ENCODE measurements around the gene RNF4. TPM values are rescaled to one million over a fixed set of nuclear protein-coding genes. Genes with fewer than 3 reads are reported as not detected.
"Not testable (repeated sequence)": the region's sequence is repeated elsewhere in the genome, so short reads cannot be mapped to it uniquely, and the experiment has no call there.

The RNF4 gene
- total RNA-seq, 2 donors from 2014 or later = 45.6 to 47.4 TPM

DNA sequence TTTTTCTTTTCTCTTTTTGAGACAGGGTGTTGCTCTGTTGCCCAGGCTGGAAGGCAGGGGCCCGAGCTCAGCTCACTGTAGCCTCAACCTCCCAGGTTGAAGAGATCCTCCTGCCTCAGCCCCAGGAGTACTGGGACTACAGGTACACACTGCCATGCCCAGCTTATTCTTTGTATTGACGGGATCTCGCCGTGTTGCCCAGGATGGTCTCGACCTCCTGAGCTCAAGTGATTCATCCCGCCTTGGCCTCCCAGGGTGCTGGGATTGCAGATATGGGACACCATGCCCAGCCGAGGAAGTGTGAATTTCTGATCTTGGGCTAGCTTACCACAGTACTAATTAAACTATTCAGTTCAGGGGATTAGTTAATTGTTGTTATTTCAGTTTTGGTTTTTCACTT, 38.9 kb downstream of the RNF4 start:
- ATAC-seq = no peak
- intact Hi-C loops (cut with DNase I, micrococcal nuclease) = no loop called here
- no peak for DNase-seq

DNA sequence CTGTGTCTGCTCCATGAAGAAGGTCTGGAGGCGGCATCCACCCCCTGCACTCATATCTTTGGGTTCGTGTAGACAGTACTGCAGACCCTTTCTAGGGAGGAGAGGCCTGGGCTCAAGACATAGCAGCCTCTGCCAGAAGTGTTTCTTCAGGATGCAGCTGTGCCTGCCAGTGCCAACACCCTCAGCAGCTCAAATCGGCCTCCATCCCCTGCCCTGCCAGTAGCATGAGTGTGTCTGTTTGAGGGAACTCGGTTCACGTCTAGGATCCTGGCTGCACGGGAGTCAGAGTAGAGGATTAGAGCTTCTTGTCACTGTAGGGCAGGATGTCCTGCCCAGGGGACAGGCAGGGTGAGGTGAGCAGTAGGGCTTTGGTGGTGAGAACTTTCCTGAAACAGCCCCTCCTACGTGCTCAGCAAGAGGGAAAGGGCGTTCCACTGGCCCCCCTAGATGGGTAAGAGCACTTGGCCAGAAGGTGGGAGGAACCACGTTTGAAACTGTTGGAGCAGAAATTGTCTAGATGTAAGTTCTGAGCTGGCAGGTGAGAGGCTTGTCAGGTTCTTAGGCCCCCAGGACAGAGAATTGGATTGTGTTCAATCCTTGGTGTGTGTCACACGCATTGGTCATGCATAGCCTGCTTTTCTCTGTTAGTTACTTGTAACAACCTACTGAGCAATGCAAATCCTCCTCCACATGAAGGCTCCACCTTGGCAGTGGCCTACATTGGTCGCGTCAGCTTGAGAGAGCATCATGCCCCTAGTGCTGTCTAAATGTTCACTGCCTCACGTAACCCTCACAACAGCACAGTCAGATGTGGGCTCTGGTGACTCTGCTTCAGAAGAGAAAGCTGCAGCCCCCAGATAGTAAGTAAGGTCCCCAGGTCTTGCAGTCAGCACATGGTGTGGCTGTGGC, 41.7 kb downstream of the RNF4 start:
- no peak for DNase-seq
- ATAC-seq = no peak
- intact Hi-C loops (cut with DNase I, micrococcal nuclease) = no loop called here

DNA sequence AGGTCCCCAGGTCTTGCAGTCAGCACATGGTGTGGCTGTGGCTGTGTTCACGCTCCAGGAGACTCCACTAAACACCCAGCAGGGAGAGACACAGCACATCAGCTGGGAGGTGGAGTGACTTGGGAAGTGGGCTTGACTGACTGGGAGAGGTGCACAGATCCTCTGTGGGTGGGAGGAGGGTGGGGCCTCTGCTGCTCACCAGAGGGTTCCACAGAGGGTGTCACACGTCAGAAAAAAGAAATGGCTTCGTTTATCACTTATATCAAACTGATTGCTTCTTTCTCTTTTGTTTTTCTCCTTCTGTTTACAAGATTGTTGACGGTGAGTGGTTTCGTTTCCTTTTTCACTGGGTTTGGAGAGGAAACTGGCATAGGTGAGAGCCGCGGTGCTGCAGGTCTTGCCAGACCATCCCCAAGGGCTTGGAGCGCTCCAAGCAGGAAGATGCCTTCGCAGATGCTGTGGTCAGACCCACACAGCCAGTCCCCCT, 42.8 kb downstream of the RNF4 start:
- no peak for ATAC-seq
- intact Hi-C loops (cut with DNase I, micrococcal nuclease) = no loop called here
- no peak for DNase-seq

DNA sequence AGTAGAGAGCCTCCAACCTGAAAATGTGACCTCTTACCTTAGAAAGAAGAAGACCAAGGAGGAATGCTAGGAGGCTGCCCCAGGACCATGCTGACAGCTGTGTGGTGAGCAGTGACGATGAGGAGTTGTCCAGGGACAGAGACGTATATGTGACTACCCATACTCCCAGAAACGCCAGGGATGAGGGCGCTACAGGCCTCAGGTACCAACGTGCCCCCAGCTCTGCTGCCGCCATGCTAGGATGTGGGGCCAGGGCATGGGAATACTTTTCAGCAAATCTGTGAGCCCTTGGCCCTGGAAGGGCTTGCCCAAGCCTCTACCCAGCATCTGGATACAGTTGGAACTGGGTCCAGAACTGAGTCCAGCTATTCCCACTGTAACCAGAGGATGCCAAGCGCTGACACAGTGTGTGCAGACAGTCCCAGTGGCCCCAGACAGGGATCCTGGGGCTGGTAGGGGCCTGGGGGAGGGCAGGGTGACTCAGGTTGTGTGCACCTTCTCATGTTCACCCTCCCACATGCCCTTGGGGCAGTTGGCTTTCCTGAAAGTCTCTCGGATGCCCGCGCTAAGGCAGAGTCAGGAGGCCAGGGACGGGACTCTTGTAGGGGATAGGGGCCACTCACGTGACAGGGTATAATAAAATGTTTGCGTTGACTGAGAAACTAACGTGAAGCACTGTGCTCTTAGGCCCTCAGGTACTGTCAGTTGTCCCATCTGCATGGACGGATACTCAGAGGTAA, 43.7 kb downstream of the RNF4 start:
- DNase-seq (no peak), ATAC-seq (no peak)
- intact Hi-C loops (cut with DNase I, micrococcal nuclease) = no loop called here

DNA sequence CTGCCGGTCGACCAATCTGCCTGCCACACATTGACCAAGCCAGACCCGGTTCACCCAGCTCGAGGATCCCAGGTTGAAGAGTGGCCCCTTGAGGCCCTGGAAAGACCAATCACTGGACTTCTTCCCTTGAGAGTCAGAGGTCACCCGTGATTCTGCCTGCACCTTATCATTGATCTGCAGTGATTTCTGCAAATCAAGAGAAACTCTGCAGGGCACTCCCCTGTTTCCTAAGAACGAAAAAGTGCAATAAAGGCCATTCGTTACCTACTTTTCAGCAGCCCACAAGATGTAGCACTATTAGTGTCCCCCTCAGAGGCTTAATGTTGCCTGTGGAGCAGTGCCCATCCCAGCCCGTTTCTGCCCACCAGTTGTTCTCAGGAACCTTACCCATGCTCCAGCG, 45.3 kb downstream of the RNF4 start:
- DNase-seq; ATAC-seq; intact Hi-C loops (cut with DNase I, micrococcal nuclease): not testable (repeated sequence)

DNA sequence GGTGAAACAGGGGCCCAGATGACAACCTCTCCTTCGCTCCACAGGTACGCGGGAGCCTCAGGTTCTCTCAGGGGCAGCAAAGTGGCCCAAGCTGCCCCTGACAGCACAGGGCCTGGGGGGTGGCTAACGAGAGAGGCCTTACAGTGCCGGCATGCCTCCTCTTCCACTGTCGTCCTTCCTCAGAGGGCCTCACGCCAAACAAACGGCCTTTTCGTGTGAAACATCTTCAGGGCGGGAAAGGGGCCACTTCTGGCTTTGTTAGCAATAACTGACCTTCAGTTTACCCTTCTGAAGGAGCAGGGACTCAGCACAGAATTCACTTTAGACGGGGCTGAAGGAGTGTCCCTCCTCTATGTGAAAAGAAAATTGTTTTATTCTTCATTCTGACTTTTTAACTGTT, 46.0 kb downstream of the RNF4 start:
- DNase-seq; intact Hi-C loops (cut with DNase I, micrococcal nuclease); ATAC-seq: not testable (repeated sequence)

DNA sequence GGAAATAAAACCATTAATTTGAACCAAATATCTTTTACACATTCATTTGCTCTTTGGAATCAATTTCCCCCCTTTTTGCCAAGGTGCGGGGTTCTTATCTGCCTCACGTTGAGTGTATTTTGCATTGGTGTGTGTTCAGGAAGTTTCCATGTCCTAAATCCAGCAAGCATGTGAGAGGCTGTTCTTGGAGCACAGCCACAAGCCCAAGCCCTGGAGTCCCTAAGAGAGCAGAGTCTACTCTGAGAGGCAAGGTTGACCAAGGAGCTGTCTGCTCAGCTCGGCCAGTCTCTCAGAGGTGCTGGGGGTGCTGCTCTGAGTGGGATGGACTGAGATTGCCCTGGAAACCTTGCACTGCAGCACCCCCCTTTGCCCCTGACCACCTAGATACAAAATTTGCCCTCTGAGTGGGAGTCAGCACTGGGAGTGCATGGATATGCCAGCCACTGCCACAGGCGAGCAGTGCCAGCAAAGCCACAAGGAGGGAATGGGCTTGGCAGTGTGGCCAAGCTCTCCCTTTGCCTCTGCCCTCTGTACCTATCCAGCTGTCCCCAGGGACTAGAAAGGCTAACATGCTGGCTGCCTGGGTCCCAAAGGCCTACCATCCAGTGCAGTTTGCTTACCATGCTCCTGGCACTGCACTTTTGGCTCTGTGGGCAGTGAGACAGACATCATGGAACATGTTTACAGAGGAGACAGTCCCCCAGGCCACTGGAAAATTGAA, 47.1 kb downstream of the RNF4 start:
- intact Hi-C loops (cut with DNase I, micrococcal nuclease) = no loop called here
- peak; percentile 17 for ATAC-seq
- DNase-seq = no peak

DNA sequence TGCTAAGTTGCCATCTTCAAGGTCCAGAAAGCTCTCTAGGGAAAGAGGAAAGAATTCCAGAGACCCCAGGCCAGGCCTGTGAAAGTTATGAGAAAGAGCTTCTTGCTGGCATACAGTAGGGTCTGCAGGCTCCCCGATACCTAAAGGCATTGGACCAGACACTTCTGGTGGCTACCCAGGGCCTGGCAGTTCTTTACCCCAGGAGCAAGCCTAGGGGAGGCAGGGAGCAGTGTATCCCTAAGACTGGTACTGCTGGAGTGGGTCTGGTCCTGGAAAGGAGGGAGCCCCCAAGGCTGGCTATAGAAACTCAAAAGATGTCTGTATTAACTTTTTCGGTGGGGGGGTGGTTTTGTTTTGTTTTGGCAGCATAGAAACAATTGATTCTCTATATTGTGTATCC, 47.7 kb downstream of the RNF4 start:
- intact Hi-C loops (cut with DNase I, micrococcal nuclease) = no loop called here
- DNase-seq (no peak), ATAC-seq (no peak)

DNA sequence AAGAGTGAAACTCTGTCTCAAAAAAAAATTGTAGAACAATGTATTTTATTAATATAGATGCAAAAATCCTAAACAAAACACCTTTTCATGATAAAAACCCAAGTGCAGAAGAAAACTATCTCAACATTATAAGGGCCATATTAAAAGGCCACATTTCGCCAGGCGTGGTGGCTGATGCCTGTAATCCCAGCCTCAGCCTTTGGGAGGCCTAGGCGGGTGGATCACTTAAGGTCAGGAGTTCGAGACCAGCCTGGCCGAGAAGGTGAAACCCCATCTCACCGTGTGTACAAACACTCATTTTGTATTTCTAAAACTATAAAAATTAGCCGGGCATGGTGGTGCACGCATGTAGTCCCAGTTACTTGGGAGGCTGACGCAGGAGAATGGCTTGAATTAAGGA, 57.7 kb downstream of the RNF4 start:
- DNase-seq (no peak), ATAC-seq (no peak)
- intact Hi-C loops (cut with DNase I, micrococcal nuclease) = no loop called here

DNA sequence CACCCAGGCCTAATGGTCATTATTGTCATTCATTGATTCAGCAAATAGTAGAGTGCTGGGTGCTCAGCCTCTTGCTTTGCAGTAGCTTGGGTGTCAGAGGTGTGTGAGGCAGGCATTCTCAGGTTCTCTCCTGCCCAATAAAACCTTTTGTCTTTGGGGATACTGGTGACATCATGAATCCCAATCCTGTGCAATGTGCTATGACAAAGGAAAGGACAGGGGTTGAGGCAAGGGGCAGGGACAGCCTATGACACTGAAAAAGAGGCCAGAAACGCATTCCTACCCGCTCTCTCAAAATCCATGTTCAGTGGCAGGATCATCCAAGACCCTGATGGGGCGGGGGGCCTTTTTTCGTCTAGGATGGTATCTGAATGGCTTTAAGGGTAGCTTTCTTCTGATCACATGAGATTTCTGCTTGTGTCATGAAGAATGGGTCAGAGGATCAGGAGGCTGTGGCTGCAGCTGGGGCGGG, 66.0 kb downstream of the RNF4 start:
- DNase-seq = no peak
- intact Hi-C loops (cut with DNase I, micrococcal nuclease) = no loop called here

DNA sequence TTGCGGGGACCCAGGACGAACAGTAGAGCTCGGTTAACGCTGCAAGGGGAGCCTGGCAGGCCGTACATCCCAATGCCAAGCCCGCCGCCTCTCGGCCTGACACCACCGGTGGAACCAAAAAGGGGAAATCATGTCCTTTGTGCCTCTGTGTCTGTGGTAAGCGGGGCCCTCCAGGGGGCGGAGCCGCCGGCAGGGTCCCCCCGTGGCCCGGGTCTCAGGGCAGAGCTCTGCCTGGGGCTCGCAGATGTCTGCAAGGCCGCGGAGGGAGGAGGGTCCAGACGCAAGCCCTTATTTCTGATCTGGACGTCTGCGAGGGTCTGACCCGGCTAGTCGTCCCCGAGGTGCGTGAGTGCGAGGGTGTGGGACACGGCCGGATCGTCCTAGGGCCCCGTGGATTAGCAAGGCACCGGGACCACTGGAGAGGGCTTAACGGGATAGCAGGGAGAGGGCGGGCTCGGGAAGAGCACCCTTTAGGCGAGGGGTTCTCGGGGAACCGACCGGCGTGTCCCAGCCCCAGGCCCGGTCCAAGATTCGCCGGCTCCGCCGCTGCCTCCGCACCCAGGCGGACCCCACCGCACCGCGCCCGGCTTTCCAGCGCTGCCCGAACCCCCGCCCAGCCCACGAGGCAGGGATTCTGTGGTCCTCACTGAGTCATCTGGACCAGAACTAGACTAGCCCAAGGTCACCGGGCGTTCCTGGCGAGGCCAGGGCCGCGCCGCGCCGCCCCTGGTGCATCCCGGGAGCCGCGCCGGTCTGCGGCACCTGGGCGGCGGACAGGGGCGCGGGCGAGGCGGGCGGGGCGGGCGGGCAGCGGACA, 66.7 kb downstream of the RNF4 start:
- peak; percentile 4 for ATAC-seq
- intact Hi-C loops (cut with DNase I, micrococcal nuclease) = no loop called here
- DNase-seq = peak; percentile 44 to 61

More for the DNA sequence above, 66.0 kb downstream of the RNF4 start:
- ATAC-seq = no peak

DNA sequence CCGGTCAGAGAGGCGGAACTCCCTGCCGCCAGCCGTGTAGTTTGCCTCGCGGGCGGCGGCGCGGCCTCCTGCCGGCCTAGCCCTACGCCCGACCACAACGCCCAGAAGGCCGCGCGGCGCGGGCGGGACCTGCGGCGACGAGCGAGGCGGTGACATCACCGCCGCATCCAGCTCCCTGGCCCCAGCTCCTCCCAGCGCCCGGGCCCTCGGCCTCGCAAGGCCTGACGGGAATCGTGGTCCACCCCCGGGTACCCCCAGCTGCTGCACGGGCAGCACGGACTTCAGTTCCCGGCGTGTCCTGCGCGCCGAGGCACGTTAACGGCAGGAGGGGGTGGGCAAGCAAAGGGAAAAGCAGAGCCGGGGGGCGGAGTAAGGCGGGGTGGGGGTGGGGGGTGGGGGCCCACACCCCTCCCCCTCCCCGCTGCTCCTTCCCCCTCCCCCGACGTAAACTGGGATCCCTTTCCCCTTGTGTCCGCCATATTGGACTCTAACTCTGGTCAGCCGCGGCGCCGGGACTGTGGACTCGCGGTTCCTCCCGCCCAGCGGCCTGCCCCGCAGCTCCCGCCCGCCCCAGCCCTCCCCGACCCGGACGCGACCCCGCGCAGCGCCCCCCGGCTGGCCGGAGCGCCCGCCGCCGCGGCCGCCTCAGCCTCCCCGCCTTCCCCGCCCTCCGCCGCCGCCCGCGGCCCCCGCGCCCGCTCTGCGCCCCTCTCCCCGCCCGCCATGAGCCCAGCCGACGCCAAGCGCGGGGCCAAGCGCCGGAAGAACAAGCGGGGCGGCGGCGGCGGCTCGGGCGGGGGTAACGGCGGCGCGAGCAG, 67.5 kb downstream of the RNF4 start, which contains the start of gene FAM193A:
Gene FAM193A (plus strand): TSS at position 455 of the 818 bp plus-strand sequence. CDS start 269 bp downstream, at position 724.
- intact Hi-C loops (cut with DNase I, micrococcal nuclease) = no loop called here
- peak; percentile 92 for ATAC-seq
- peak; percentile 97 to 100 for DNase-seq

DNA sequence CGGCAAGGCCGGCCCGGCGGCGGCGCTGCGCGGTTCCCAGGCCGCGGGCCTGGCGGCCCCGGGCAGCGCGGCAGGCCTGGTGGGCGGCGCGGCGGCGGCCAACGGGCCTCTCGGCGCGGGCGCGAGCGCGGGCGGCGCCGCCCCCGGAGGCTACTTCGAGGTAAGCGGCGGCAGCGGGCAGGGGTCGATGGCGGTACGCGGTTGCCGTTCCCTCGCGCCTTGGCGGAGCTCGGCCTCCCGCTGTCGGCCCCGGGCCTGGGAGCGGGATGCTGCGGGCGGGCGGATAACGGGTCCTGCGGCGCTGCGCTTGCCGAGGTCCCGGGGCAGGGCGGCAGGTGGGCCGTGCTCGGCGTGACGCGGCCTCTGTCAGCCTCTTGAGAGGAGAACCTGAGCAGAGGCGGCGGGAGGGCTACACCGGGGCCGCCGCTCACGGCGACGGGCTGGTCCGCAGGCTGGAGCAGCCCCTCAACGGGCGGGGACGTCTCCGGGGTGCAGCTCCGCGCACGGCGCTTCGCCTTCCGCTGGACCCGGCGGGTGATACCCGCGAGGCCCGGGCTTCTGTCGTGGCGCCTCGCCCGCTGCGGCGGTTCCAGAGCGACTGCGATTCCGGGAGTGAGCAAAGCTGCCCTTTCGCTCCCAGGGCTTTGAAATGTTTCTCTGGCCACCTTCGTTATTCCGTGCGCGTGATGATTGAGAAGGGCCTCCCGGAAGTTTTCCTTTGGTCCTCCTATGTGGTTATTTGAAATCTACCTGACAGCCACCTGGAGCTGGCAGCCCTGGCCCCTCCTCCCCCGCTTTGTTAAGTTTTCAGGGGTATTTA, 68.3 kb downstream of the RNF4 start:
- ATAC-seq (peak; percentile 11), DNase-seq (peak; percentile 42 to 61)
- intact Hi-C loops (cut with DNase I, micrococcal nuclease) = no loop called here

DNA sequence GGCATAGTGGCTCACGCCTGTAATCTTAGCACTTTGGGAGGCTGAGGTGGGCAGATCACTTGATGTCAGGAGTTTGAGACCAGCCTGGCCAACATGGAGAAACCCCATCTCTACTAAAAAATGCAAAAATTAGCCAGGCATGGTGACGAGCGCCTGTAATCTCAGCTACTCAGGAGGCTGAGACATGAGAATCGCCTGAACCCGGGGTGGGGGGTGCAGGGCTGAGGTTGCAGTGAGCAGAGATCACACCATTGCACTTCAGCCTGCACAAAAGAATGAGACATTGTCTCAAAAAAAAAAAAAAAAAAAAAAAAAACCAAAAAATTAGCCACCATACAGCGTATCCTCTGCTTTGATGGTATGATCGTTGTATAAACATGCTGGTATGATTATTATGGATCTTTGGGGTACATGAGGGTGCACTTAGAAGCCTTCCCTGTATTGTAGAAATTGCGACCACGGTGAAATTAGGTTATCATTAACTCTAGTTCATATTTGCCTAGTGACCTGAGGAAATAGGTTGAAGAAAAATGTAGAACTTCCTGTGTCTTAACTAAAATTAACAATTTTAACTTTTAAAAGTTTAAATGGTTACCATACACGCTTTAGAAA, 74.8 kb downstream of the RNF4 start:
- DNase-seq; ATAC-seq; intact Hi-C loops (cut with DNase I, micrococcal nuclease): not testable (repeated sequence)

DNA sequence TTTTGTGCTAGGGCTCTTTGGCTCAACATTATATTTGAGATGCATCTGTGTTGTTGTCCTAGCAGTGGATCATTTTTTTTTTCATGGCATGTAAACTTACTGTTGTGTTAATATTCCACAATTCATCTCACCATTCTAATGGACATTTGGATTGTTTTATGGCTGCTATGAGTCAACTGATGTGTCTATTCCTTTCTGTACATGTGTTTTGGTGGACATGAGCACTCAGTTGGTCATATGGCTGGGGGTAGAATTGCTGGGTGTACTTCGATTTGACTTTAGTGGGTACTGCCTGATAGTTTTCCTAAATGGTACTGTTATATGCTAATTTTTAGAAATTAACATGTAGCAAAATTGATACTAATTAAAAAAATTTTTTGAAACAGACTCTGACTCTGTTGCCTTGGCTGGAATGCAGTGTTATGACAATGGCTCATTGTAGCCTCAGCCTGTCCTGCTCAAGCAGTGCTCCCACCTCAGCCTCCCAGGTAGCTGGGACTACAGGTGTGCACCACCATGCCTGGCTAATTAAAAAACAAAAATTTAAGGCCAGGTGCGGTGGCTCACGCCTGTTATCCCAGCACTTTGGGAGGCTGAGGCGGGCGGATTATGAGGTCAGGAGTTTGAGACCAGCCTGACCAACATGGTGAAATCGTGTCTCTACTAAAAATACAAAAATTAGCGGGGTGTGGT, 76.6 kb downstream of the RNF4 start:
- intact Hi-C loops (cut with DNase I, micrococcal nuclease) = no loop called here
- ATAC-seq = no peak
- DNase-seq = no peak

Data from left colon (tissue), 2 donors.